Glutamatergic neuron (in vitro differentiated cells): ENCODE results near the gene TRAK1. TPM values are rescaled to one million over a fixed set of nuclear protein-coding genes. Genes with fewer than 3 reads are reported as not detected.

Source experiments
- DNase-seq: peaks from one replicate; pipeline ENCODE4 v3.0.0; 2022
- H3K27ac Mint-ChIP-seq: one replicate; pipeline ENCODE4 v1.8.0; 2020; ENCODE audit warnings: mild to moderate bottlenecking, mixed read lengths, inconsistent platforms; ENCODE audit not compliant: unreplicated experiment
- H3K27me3 Mint-ChIP-seq: one replicate; pipeline ENCODE4 v1.8.0; 2020; ENCODE audit warnings: mild to moderate bottlenecking, moderate library complexity, mixed read lengths, inconsistent platforms; ENCODE audit not compliant: unreplicated experiment
- H3K36me3 Mint-ChIP-seq: one replicate; pipeline ENCODE4 v1.8.0; 2020; ENCODE audit warnings: mild to moderate bottlenecking, mixed read lengths, inconsistent platforms; ENCODE audit not compliant: unreplicated experiment
- H3K4me1 Mint-ChIP-seq: one replicate; pipeline ENCODE4 v1.8.0; 2020; ENCODE audit warnings: mild to moderate bottlenecking, low read depth, mixed read lengths, inconsistent platforms; ENCODE audit not compliant: unreplicated experiment
- H3K4me3 Mint-ChIP-seq: one replicate; pipeline ENCODE4 v1.8.0; 2020; ENCODE audit warnings: mild to moderate bottlenecking, mixed read lengths, inconsistent platforms; ENCODE audit not compliant: unreplicated experiment
- H3K9me3 Mint-ChIP-seq: one replicate; pipeline ENCODE4 v1.8.0; 2020; ENCODE audit warnings: mild to moderate bottlenecking, moderate library complexity, mixed read lengths, inconsistent platforms; ENCODE audit not compliant: unreplicated experiment
- CTCF ChIP-seq: fragments of 200-600 bp; sonication (generic); IDR thresholded peaks from one replicate; pipeline ENCODE4 v1.5.0; 2021; ENCODE audit not compliant: partially characterized antibody, unreplicated experiment
- total RNA-seq: library from RNA; stranded (reverse); fragmentation: NEBNext Ultra II Directional; extraction: Animal tissue kit (Norgen Biotek cat#: 25700); gene quantifications from one replicate; pipeline ENCODE4 v1.2.1, GENCODE V29; 2021; ENCODE audit not compliant: unreplicated experiment

The TRAK1 gene
- total RNA-seq, 1 donor from 2014 or later: 308 TPM

DNA sequence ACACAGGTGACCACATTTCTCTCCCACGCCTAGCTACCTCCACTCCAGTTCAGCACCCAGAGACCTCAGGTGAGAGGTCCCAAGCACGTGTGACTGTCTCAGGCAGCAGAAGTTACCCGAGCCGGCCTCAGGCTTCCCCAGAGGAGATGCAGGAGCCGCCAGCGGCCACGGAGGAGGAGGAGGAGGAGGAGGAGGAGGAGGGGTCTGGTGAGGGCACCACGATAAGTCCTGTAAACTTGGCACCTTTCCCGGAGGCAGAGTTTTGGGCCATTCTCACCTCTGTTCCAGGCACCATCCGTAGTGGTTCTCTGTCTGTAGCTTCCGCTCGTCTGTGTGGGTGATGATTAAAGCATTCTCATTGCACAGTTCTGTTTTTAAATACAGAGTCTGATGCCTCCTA, 118.8 kb downstream of the TRAK1 start:
- Mint-ChIP-seq H3K9me3 (peaks cover 23% of the 10 kb centered on the region), H3K27me3 (peaks cover 8% of the 10 kb centered on the region), H3K4me3 (no peak overlapping the region), H3K27ac (no peak overlapping the region), H3K4me1 (peaks cover 30% of the 10 kb centered on the region), H3K36me3 (peaks cover 13% of the 10 kb centered on the region)
- TF ChIP-seq CTCF: no peak
- no peak for DNase-seq

- Mint-ChIP-seq H3K9me3 (peaks cover 28% of the 10 kb centered on the region), H3K4me1 (peaks cover 29% of the 10 kb centered on the region), H3K27ac (no peak overlapping the region), H3K36me3 (peaks cover 8% of the 10 kb centered on the region), H3K4me3 (no peak overlapping the region), H3K27me3 (peaks cover 13% of the 10 kb centered on the region)
- TF ChIP-seq CTCF: no peak
- DNase-seq: no peak
These were observed 119.6 kb downstream of the TRAK1 start for GRCh38 chr3:42210726-42211125.

- no peak for DNase-seq
- TF ChIP-seq CTCF: no peak
- Mint-ChIP-seq H3K4me1 (peaks cover 28% of the 10 kb centered on the region), H3K4me3 (no peak overlapping the region), H3K9me3 (peaks cover 31% of the 10 kb centered on the region), H3K27me3 (peaks cover 17% of the 10 kb centered on the region), H3K27ac (peak overlapping the region; percentile 57), H3K36me3 (peaks cover 5% of the 10 kb centered on the region)
These were observed 122.3 kb downstream of the TRAK1 start for GRCh38 chr3:42213417-42213816.

- peaks cover 27% of the 10 kb centered on the region for H3K4me1 Mint-ChIP-seq
- H3K27ac Mint-ChIP-seq: no peak overlapping the region
- no peak overlapping the region for H3K4me3 Mint-ChIP-seq
- H3K36me3 Mint-ChIP-seq: peaks cover 3% of the 10 kb centered on the region
- no peak for TF ChIP-seq CTCF
- no peak for DNase-seq
- peaks cover 29% of the 10 kb centered on the region for H3K9me3 Mint-ChIP-seq
- H3K27me3 Mint-ChIP-seq: peaks cover 15% of the 10 kb centered on the region
These were observed 122.9 kb downstream of the TRAK1 start for GRCh38 chr3:42214064-42214463.

GRCh38 chr3:42214565-42215283, 123.6 kb downstream of the TRAK1 start:
- H3K9me3 Mint-ChIP-seq: peaks cover 28% of the 10 kb centered on the region
- H3K27me3 Mint-ChIP-seq: peaks cover 15% of the 10 kb centered on the region
- peak overlapping the region; percentile 18 for H3K27ac Mint-ChIP-seq
- DNase-seq: no peak
- no peak for TF ChIP-seq CTCF
- H3K4me3 Mint-ChIP-seq: no peak overlapping the region
- H3K36me3 Mint-ChIP-seq: no peaks in the 10 kb centered on the region
- peaks cover 27% of the 10 kb centered on the region for H3K4me1 Mint-ChIP-seq
